GM23338 (cell line): ENCODE measurements around the gene ELMOD2.

Experiments
- CREB1 ChIP-seq: fragments of 250-450 bp; sonication (Bioruptor Pico); IDR thresholded peaks from 2 replicates; pipeline ENCODE4 v1.5.0; 2020; ENCODE audit warnings: low read depth, mild to moderate bottlenecking, moderate library complexity
- EZH2 ChIP-seq: fragments of 200-600 bp; sonication (generic); IDR thresholded peaks from one replicate; pipeline ENCODE4 v1.8.0; 2017; ENCODE audit warnings: antibody characterized with exemption, mild to moderate bottlenecking, low read depth; ENCODE audit not compliant: unreplicated experiment
- EZH2phosphoT487 ChIP-seq: fragments of 200-600 bp; sonication (generic); IDR thresholded peaks from one replicate; pipeline ENCODE4 v1.8.1; 2018; ENCODE audit warnings: antibody characterized with exemption; ENCODE audit not compliant: unreplicated experiment
- JUNB ChIP-seq: IDR thresholded peaks from one replicate; pipeline ENCODE4 v1.6.1; 2016; ENCODE audit warnings: antibody characterized with exemption; ENCODE audit not compliant: unreplicated experiment
- NANOG ChIP-seq: IDR thresholded peaks from 2 replicates; pipeline ENCODE4 v1.6.1; 2016; ENCODE audit warnings: antibody characterized with exemption, borderline replicate concordance
- POLR2AphosphoS5 ChIP-seq: IDR thresholded peaks from 2 replicates; pipeline ENCODE4 v1.6.1; 2016; ENCODE audit warnings: antibody characterized with exemption, low read depth
- STAT1 ChIP-seq: IDR thresholded peaks from one replicate; pipeline ENCODE4 v1.6.1; 2016; ENCODE audit warnings: antibody characterized with exemption; ENCODE audit not compliant: unreplicated experiment
- ZNF114 ChIP-seq: fragments of 250-450 bp; sonication (Bioruptor Pico); IDR thresholded peaks from 2 replicates; pipeline ENCODE4 v1.5.0; 2020; ENCODE audit warnings: mild to moderate bottlenecking, moderate library complexity
- TF ChIP-seq, protein P1 (sequence below), 2 experiments: fragments of 200-600 bp in 1 of 2; sonication (generic) in 1 of 2; conservative IDR thresholded peaks; 2 replicates each; pipeline versions ENCODE4 v1.5.1 to v1.6.1; 2016 to 2017; ENCODE audit warnings: antibody characterized with exemption in 2 of 2, low read depth in 2 of 2, mild to moderate bottlenecking in 2 of 2, moderate library complexity in 1 of 2
- TF ChIP-seq, protein P2 (sequence below): IDR thresholded peaks from one replicate; pipeline ENCODE4 v1.6.1; 2018; ENCODE audit warnings: antibody characterized with exemption; ENCODE audit not compliant: unreplicated experiment
- TF ChIP-seq, protein P3 (sequence below): IDR thresholded peaks from 2 replicates; pipeline ENCODE4 v1.6.1; 2016; ENCODE audit warnings: antibody characterized with exemption

DNA sequence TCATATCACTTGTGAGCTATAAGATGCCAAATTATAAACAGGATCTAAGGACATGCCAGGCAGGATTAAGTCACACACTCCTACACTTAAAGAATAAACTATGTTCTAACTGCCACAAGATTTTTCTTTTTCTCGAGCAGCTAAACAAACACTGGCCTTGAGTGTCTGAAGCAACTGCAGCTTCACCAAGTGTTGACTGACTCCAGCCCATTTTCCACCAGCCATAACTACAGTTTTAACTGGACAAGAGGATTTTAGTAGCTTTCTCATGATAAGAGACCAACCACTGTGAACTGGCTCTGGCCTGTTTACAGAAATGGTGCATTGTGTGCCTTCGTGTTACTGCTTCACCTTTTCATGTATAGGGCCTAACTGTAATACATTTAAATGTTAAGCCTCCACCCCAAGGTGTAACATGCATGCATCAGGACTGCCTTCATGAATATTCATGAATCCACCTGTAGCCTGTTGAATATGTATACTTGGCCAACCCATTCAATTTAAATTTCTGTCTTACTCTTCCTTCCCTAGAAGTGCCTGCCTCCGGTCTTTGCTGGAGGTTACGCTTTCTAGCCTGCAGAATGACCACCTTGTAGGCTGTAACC is 34.0 kb downstream of the ELMOD2 start:
- TF ChIP-seq, protein P1, sequence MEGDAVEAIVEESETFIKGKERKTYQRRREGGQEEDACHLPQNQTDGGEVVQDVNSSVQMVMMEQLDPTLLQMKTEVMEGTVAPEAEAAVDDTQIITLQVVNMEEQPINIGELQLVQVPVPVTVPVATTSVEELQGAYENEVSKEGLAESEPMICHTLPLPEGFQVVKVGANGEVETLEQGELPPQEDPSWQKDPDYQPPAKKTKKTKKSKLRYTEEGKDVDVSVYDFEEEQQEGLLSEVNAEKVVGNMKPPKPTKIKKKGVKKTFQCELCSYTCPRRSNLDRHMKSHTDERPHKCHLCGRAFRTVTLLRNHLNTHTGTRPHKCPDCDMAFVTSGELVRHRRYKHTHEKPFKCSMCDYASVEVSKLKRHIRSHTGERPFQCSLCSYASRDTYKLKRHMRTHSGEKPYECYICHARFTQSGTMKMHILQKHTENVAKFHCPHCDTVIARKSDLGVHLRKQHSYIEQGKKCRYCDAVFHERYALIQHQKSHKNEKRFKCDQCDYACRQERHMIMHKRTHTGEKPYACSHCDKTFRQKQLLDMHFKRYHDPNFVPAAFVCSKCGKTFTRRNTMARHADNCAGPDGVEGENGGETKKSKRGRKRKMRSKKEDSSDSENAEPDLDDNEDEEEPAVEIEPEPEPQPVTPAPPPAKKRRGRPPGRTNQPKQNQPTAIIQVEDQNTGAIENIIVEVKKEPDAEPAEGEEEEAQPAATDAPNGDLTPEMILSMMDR (conservative IDR thresholded peaks at IDR 0.05; ENCODE audit: low read depth in 2 of 2): no peak
- no peak for TF ChIP-seq POLR2AphosphoS5
- TF ChIP-seq ZNF114: no peak
- TF ChIP-seq, protein P2, sequence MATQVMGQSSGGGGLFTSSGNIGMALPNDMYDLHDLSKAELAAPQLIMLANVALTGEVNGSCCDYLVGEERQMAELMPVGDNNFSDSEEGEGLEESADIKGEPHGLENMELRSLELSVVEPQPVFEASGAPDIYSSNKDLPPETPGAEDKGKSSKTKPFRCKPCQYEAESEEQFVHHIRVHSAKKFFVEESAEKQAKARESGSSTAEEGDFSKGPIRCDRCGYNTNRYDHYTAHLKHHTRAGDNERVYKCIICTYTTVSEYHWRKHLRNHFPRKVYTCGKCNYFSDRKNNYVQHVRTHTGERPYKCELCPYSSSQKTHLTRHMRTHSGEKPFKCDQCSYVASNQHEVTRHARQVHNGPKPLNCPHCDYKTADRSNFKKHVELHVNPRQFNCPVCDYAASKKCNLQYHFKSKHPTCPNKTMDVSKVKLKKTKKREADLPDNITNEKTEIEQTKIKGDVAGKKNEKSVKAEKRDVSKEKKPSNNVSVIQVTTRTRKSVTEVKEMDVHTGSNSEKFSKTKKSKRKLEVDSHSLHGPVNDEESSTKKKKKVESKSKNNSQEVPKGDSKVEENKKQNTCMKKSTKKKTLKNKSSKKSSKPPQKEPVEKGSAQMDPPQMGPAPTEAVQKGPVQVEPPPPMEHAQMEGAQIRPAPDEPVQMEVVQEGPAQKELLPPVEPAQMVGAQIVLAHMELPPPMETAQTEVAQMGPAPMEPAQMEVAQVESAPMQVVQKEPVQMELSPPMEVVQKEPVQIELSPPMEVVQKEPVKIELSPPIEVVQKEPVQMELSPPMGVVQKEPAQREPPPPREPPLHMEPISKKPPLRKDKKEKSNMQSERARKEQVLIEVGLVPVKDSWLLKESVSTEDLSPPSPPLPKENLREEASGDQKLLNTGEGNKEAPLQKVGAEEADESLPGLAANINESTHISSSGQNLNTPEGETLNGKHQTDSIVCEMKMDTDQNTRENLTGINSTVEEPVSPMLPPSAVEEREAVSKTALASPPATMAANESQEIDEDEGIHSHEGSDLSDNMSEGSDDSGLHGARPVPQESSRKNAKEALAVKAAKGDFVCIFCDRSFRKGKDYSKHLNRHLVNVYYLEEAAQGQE: no peak
- TF ChIP-seq, protein P3, sequence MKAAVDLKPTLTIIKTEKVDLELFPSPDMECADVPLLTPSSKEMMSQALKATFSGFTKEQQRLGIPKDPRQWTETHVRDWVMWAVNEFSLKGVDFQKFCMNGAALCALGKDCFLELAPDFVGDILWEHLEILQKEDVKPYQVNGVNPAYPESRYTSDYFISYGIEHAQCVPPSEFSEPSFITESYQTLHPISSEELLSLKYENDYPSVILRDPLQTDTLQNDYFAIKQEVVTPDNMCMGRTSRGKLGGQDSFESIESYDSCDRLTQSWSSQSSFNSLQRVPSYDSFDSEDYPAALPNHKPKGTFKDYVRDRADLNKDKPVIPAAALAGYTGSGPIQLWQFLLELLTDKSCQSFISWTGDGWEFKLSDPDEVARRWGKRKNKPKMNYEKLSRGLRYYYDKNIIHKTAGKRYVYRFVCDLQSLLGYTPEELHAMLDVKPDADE: no peak
- TF ChIP-seq EZH2: no peak
- TF ChIP-seq JUNB: no peak
- no peak for TF ChIP-seq EZH2phosphoT487
- TF ChIP-seq STAT1: no peak
- TF ChIP-seq CREB1 (CRISPR knock-in tag): no peak
- TF ChIP-seq NANOG: no peak
